ENCODE measurements around the gene STAT5A.
"Not testable (repeated sequence)": the region's sequence is repeated elsewhere in the genome, so short reads cannot be mapped to it uniquely, and the experiment has no call there.

STAT5A gene

DNA sequence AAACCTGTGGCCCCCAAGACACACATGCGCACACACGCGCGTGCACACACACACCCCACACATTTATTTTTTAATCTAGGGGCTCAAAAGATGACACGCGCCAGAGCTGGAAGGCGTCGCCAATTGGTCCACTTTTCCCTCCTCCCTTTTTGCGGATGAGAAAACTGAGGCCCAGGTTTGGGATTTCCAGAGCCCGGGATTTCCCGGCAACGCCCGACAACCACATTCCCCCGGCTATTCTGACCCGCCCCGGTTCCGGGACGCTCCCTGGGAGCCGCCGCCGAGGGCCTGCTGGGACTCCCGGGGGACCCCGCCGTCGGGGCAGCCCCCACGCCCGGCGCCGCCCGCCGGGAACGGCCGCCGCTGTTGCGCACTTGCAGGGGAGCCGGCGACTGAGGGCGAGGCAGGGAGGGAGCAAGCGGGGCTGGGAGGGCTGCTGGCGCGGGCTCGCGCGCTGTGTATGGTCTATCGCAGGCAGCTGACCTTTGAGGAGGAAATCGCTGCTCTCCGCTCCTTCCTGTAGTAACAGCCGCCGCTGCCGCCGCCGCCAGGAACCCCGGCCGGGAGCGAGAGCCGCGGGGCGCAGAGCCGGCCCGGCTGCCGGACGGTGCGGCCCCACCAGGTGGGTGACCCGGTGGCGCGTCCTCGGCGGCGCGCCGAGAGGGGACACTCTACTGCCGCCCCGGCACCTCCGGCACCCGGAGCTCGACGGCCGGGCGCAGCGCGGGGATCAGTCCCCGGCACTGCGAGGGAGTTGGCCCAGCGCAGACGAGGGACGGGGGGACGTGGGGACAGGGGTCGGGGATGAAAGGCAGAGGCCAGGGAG lies at the start of gene STAT5A:
Gene STAT5A (plus strand): TSS at position 522 of the 826 bp plus-strand sequence. CDS start 914 bp downstream, outside the sequence.
- DNase-seq, result peak; percentile 87

DNA sequence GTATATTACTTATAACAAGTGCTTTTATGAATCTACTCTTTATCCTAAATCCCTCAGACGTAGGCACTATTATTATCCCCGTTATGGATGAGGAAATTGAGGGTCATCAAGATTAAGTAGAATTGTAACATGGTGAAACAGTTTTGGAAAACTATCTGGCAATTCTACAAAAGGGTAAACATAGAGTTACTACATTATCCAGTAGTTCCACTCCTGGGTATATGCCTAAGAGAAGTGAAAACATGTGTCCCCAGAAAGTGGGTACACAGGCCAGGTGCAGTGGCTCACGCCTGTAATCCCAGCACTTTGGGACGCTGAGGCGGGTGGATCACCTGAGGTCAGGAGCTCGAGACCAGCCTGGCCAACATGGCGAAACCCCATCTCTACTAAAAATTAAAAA lies 48.7 kb upstream of the STAT5A start:
- not testable (repeated sequence) for DNase-seq

DNA sequence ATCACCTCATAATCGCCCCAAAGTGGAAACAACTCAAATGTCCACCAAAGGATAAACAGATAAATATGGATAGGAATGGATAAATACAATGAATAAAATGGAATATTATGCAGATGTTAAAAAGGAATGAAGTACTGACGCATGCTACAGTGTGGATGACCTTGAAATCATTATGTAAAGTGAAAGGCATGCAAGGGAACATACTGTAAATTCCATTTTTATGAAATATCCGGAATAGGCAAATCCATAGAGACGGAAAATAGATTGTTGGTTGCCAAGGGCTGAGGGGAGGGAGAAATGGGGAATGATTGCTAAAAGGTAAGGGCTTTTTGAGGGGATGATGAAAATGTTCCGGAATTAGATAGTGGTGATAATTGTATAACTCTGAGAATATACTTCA lies 48.1 kb upstream of the STAT5A start:
- no peak for DNase-seq

DNA sequence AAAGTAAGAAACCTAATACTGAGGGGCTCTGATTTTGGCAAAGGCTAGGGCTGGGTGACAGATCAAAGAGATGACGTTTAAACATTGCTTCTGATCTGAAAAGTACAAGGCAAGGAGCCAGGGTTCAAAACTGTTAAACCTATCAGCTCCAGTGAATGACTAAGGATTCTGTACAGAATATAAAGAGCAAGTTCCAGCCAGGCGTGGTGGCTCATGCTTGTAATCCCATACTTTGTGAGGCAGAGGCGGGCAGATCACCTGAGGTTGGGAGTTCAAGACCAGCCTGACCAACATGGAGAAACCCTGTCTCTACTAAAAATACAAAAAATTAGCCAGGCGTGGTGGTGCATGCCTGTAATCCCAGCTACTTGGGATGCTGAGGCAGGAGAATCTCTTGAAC lies 47.4 kb upstream of the STAT5A start:
- not testable (repeated sequence) for DNase-seq

DNA sequence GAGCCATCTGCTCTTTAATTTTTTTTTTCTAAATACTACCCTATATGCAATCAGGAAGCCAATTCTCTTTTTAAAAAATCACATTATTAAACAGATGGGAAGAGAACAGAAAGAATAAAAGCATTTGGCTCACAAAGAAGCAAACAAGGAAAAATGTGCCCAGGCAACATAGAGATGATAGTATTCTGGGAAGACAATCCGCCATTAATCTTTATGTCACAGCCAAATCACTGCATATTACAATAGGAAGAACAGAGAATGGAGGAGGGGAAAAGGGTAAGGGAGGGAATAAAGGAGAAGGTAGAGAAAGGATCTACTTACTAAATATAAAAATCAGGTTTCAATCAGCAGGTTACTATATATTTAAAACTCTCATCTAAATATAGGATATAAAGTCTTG lies 46.4 kb upstream of the STAT5A start:
- no peak for DNase-seq

- DNase-seq, result no peak
These were observed 44.8 kb upstream of the STAT5A start for GRCh38 chr17:42243493-42243982.

DNA sequence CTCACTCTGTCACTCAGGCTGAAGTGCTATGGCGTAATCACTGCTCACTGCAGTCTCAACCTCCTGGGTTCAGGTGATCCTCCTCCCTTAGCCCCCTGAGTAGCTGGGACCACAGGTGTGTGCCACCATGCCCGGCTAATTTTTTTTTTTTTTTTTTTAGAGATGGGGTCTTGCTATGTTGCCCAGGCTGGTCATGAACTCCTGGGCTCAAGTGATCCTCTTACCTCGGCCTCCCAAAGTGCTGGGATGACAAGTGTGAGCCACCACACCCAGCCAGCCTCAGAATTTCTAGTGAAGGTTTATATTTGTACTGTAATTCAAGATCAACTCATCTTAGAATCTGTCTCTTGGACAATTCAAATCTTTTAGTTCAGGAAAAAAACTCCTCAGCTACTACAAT lies 44.2 kb upstream of the STAT5A start:
- not testable (repeated sequence) for DNase-seq

GRCh38 chr17:42245183-42245582 lies 43.1 kb upstream of the STAT5A start:
- not testable (repeated sequence) for DNase-seq

DNA sequence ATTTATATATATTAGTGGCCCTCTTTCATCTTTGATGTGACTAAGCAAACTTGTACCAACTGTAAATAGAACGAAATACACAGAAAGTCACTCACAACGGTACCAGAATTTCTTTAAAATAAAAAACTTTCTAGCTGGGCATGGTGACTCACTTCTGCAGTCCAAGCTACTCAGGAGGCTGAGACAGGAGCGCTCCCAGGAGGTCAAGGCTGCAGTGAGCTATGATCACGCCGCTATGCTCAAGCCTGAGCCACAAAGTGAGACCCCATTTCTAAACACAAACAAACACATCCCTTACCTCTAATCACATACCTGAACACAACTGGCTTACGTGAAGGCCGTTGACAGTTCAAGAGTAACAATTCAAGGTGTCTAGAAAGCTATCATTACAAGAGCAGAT lies 41.8 kb upstream of the STAT5A start:
- DNase-seq, result no peak

DNA sequence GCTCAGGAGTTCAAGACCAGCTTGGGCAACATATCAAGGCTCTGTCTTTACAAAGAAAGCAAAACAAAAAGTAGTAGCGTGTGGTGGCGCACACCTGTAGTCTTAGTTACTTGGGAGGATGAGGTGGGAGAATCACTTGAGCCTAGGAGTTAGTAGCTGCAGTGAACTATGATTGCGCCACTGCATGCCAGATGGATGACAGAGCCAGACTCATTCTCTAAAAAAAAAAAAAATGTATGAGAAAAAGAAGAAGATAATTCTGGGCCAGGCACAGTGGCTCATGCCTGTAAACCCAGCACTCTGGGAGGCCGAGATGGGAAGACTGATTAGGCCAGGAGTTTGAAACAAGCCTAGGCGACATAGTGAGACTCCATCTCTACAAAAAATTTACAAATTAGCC lies 40.6 kb upstream of the STAT5A start:
- DNase-seq, result no peak

DNA sequence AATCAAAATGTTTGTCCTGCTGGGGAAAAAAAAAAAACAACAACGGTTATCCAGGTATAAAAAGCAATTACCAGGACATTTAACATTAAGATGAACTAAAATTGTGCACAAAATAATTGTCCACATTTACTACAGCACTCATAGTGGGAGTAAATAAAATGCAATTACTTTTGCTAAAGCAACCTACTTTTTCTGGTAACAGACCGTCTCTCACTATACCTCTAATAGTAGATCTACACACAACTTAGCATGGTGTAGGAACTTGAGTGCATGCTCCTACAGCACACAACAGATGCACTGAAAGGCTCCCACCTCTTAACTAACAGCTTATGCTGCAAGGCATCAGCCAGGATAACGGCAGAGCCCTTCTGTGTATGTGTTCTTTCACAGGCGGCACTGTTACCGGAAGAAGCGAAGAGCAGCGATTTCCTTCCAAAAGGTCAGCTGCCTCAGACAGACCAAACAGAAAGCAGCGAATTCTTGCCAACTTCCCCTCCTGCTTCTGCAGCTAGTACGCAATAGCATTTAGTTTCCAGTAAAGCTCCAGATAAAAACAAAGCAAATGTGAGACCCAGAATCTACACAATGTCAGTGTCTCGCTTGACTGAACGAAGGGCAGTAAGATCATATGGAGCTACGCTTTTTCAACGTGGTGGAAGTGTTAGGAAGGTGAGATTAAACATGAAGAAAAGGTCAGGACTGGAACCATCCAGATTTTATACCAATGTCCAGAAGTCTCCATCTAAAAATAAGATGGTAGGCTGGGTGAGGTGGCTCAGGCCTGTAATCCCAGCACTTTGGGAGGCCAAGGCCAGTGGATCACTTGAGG lies 39.7 kb upstream of the STAT5A start:
- peak; percentile 70 for DNase-seq

DNA sequence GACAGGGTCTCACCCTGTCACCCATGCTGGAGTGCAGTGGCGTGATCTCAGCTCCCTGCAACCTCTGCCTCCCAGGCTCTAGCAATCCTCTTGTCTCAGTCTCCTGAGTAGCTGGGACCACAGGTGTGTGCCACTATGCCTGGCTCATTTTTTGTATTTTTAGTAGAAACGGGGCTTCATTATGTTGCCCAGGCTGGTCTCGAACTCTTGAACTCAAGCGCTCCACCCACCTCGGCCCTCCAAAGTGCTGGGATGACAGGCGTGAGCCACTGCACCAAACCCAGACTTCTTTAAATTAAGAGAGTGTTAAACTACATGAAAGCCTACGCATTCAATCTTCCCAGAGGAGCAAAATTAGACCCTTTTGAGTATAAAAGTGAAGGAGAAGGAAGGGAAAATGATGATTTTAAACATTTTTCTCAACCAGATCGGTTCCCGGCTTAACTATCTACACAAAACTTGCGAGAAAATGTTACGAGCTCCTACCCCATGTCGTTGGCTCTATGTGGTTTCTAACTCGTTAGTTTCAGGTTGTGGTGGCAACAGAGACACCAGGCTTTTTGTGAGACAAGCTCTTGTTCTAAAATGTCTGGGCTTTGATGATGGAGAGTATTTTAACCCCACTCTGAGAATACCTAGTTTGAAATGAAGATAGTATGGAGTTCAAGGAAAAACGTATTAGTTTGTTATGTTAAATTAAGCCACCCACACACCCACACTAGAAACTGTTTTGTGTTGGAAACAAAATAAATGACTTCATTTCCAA lies 38.4 kb upstream of the STAT5A start:
- DNase-seq, result no peak

- no peak for DNase-seq
These were observed 37.2 kb upstream of the STAT5A start for GRCh38 chr17:42251115-42251514.

- DNase-seq, result no peak
These were observed 35.4 kb upstream of the STAT5A start for GRCh38 chr17:42252597-42253550.

- DNase-seq, result no peak
These were observed 34.7 kb upstream of the STAT5A start for GRCh38 chr17:42253578-42253977.

DNA sequence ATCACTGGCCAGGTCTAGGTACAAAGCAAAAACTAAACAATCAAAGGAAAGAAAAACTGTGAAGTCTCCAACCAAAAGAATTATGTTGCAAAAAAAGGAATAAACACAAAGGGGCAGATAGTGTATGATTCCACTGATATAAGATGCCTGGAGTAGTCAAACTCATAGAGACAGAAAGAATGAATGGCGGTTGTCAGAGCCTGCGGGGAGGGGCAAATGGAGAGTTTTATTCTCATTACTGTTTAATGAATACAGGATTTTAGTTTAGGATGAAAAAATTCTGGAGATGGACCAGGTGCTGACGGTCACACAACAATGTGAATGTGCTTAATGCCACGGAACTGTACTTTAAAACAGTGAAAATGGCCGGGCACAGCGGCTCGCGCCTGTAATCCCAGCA lies 32.9 kb upstream of the STAT5A start:
- no peak for DNase-seq

- DNase-seq, result no peak
These were observed 28.0 kb upstream of the STAT5A start for GRCh38 chr17:42260318-42260717.

- DNase-seq, result not testable (repeated sequence)
These were observed 23.9 kb upstream of the STAT5A start for GRCh38 chr17:42264366-42264765.

GRCh38 chr17:42266462-42266861 lies 21.8 kb upstream of the STAT5A start:
- DNase-seq, result no peak

GRCh38 chr17:42266918-42267766 lies 21.2 kb upstream of the STAT5A start:
- no peak for DNase-seq

GRCh38 chr17:42268236-42268635 lies 20.1 kb upstream of the STAT5A start:
- DNase-seq, result no peak
